GOT3 (cell line): Measurements from ENCODE around the gene ABCB6.
A peak's percentile ranks its signal among the peaks of the same experiment; 100 is the strongest.

Experiments
- DNase-seq: peaks from one replicate; lab custom pipeline; 2025; ENCODE audit warnings: mixed read lengths; lab: John Stamatoyannopoulos, UW

The ABCB6 gene

GRCh38 chr2:219184121-219184520, 34.6 kb downstream of the ABCB6 start:
- DNase-seq = no peak

- no peak for DNase-seq
Measured at GRCh38 chr2:219183151-219183772, 35.5 kb downstream of the ABCB6 start.

- no peak for DNase-seq
Measured at GRCh38 chr2:219182331-219183150, 36.2 kb downstream of the ABCB6 start.

- DNase-seq = no peak
Measured at GRCh38 chr2:219181531-219181930, 37.2 kb downstream of the ABCB6 start.

GRCh38 chr2:219180961-219181360, 37.8 kb downstream of the ABCB6 start:
- DNase-seq = no peak

GRCh38 chr2:219179601-219180465, 38.9 kb downstream of the ABCB6 start:
- DNase-seq = no peak

GRCh38 chr2:219178377-219179175, 40.2 kb downstream of the ABCB6 start:
- no peak for DNase-seq

GRCh38 chr2:219177552-219178376, 41.0 kb downstream of the ABCB6 start, which contains the start of gene RETREG2:
RETREG2 (plus strand) TSS chr2:219178275; CDS start chr2:219178353, 78 bp downstream.
- peak; percentile 67 for DNase-seq

- peak; percentile 32 for DNase-seq
Measured at GRCh38 chr2:219176818-219177551, 41.8 kb downstream of the ABCB6 start, which contains the start of gene CNPPD1. CNPPD1 (minus strand) TSS chr2:219176925; CDS start chr2:219176828, 97 bp downstream.

GRCh38 chr2:219175928-219176817, 42.6 kb downstream of the ABCB6 start:
- DNase-seq = no peak

- DNase-seq = no peak
Measured at GRCh38 chr2:219175486-219175885, 43.3 kb downstream of the ABCB6 start.

GRCh38 chr2:219174801-219175200, 44.0 kb downstream of the ABCB6 start:
- DNase-seq = no peak

GRCh38 chr2:219174146-219174545, 44.6 kb downstream of the ABCB6 start:
- DNase-seq = no peak

GRCh38 chr2:219173176-219173575, 45.6 kb downstream of the ABCB6 start:
- no peak for DNase-seq

- no peak for DNase-seq
Measured at GRCh38 chr2:219172231-219173154, 46.3 kb downstream of the ABCB6 start.

GRCh38 chr2:219171231-219171651, 47.5 kb downstream of the ABCB6 start:
- no peak for DNase-seq

GRCh38 chr2:219169930-219170654, 48.7 kb downstream of the ABCB6 start, which contains the start of gene SLC23A3:
SLC23A3 (minus strand) TSS chr2:219170029; CDS start chr2:219169984, 45 bp downstream.
- no peak for DNase-seq
